HCT116 (cell line): Measurements from ENCODE around the gene SEMA5A. TPM values are rescaled to one million over a fixed set of nuclear protein-coding genes. Genes with fewer than 3 reads are reported as not detected.

ENCODE experiments used
- ATAC-seq: fragments of 200-7000 bp; cut with Tn5 transposase; 2 replicates; pipeline ENCODE4 v1.9.1; 2020; ENCODE audit warnings: mild to moderate bottlenecking, moderate library complexity
- BruUV-seq: library from RNA; stranded (reverse); fragments of 400-500 nt; replicated peaks from 2 replicates; lab custom pipeline; 2021; lab: Mats Ljungman, UMichigan
- CTCF ChIA-PET: fragments of 300-600 bp; sonication (Branson Sonifier 250); formaldehyde crosslinking; loops from one replicate; lab custom pipeline; 2021; ENCODE audit warnings: antibody characterized with exemption; lab: Charles Lee
- POLR2A ChIA-PET: fragments of 300-600, 350-600 bp; sonication (Branson Sonifier 250); formaldehyde crosslinking; loops from one replicate; lab custom pipeline; 2021; ENCODE audit warnings: antibody characterized with exemption; lab: Charles Lee
- RAD21 ChIA-PET, 2 experiments: fragments of 300-600 bp; sonication (Branson Sonifier 250); formaldehyde crosslinking; loops; one replicate each; lab custom pipeline; 2023; ENCODE audit warnings: low total read pairs in 2 of 2; ENCODE audit not compliant: uncharacterized antibody in 2 of 2, unreplicated experiment in 2 of 2, low non-redundant PET in 1 of 2; lab: Charles Lee
- DNase-seq: peaks from one replicate; pipeline ENCODE4 v3.0.0-alpha.2; 2010; ENCODE audit warnings: low read depth, low spot score
- H2AFZ ChIP-seq: fragments of 200-600 bp; shearing (Covaris generic), sonication (generic); 2 replicates; pipeline ENCODE4 v1.6.1; 2017; ENCODE audit warnings: low read depth, mixed run types, mixed read lengths, antibody characterized with exemption, low read length; ENCODE audit not compliant: poor library complexity, severe bottlenecking
- H3K27ac ChIP-seq: 2 replicates; pipeline ENCODE4 v1.5.1; 2012; ENCODE audit warnings: low read depth, low read length
- H3K27me3 ChIP-seq: fragments of 200-600 bp; sonication (generic); 2 replicates; pipeline ENCODE4 v1.6.1; 2016; ENCODE audit warnings: mixed run types, low read length, mixed read lengths; ENCODE audit not compliant: insufficient read depth
- H3K36me3 ChIP-seq, 2 experiments: fragments of 200-500 bp in 1 of 2; fragments of 200-600 bp in 1 of 2; sonication (Bioruptor generic) in 1 of 2; sonication (generic) in 1 of 2; 2 replicates each; pipeline versions ENCODE4 v1.5.1 to v1.6.1; 2014 to 2016; ENCODE audit warnings: low read length in 2 of 2, inconsistent platforms in 1 of 2, mixed read lengths in 1 of 2, mixed run types in 1 of 2; ENCODE audit not compliant: insufficient read depth in 2 of 2, control insufficient read depth in 1 of 2
- H3K4me1 ChIP-seq, 2 experiments: fragments of 200-600 bp in 1 of 2; sonication (generic) in 1 of 2; 2 replicates each; pipeline versions ENCODE4 v1.5.1 to v1.6.1; 2012 to 2017; ENCODE audit warnings: low read length in 2 of 2, inconsistent platforms in 1 of 2, mild to moderate bottlenecking in 1 of 2, mixed read lengths in 1 of 2, mixed run types in 1 of 2, moderate library complexity in 1 of 2; ENCODE audit not compliant: insufficient read depth in 2 of 2, control insufficient read depth in 1 of 2
- H3K4me2 ChIP-seq: fragments of 200-600 bp; sonication (generic); 2 replicates; pipeline ENCODE4 v1.6.1; 2017; ENCODE audit warnings: mixed run types, low read length, mixed read lengths
- H3K4me3 ChIP-seq, 2 experiments: fragments of 200-600 bp in 1 of 2; sonication (generic) in 1 of 2; replicated peaks in 1 of 2; 2 replicates each; pipeline ENCODE4 v1.5.1; 2011 to 2016; ENCODE audit warnings: low read length in 2 of 2, control low read depth in 1 of 2, low read depth in 1 of 2, mild to moderate bottlenecking in 1 of 2, mixed read lengths in 1 of 2, mixed run types in 1 of 2
- H3K79me2 ChIP-seq: fragments of 200-600 bp; sonication (generic); 2 replicates; pipeline ENCODE4 v1.6.1; 2017; ENCODE audit warnings: mild to moderate bottlenecking, mixed run types, low read length, moderate library complexity, mixed read lengths; ENCODE audit not compliant: insufficient read depth
- H3K9ac ChIP-seq: fragments of 200-600 bp; sonication (generic); 2 replicates; pipeline ENCODE4 v1.6.1; 2016; ENCODE audit warnings: low read length, mixed read lengths
- H3K9me2 ChIP-seq: fragments of 200-600 bp; sonication (generic), shearing (Covaris generic); 2 replicates; pipeline ENCODE4 v1.6.1; 2017; ENCODE audit warnings: mixed run types, mild to moderate bottlenecking, moderate library complexity; ENCODE audit not compliant: insufficient read depth
- H3K9me3 ChIP-seq, 2 experiments: fragments of 200-500 bp in 1 of 2; fragments of 200-600 bp in 1 of 2; sonication (Bioruptor generic) in 1 of 2; sonication (generic) in 1 of 2; 2 replicates each; pipeline ENCODE4 v1.6.1; 2014 to 2017; ENCODE audit warnings: low read length in 2 of 2, mixed read lengths in 2 of 2, inconsistent platforms in 1 of 2, low read depth in 1 of 2, mild to moderate bottlenecking in 1 of 2, mixed run types in 1 of 2, moderate library complexity in 1 of 2; ENCODE audit not compliant: control insufficient read depth in 1 of 2, insufficient read depth in 1 of 2
- H4K20me1 ChIP-seq: fragments of 200-600 bp; sonication (generic), shearing (Covaris generic); 2 replicates; pipeline ENCODE4 v1.6.1; 2017; ENCODE audit warnings: mixed run types, mild to moderate bottlenecking, moderate library complexity; ENCODE audit not compliant: insufficient read depth
- CBX3 ChIP-seq: IDR thresholded peaks from 2 replicates; pipeline ENCODE4 v1.6.1; 2012; ENCODE audit warnings: low read depth
- EGR1 ChIP-seq: IDR thresholded peaks from 2 replicates; pipeline ENCODE4 v1.6.1; 2012; ENCODE audit warnings: low read depth
- EZH2 ChIP-seq: fragments of 200-600 bp; sonication (generic); IDR thresholded peaks from 2 replicates; pipeline ENCODE4 v1.6.1; 2017; ENCODE audit warnings: antibody characterized with exemption, mixed run types
- POLR2A ChIP-seq: IDR thresholded peaks from 2 replicates; pipeline ENCODE4 v1.7.0; 2011; ENCODE audit warnings: borderline replicate concordance; ENCODE audit not compliant: insufficient read depth, insufficient read length; ENCODE audit errors: extremely low read depth
- POLR2AphosphoS5 ChIP-seq: IDR thresholded peaks from 2 replicates; pipeline ENCODE4 v1.6.1; 2011; ENCODE audit warnings: mild to moderate bottlenecking, low read depth, low read length, moderate library complexity
- SIN3A ChIP-seq: IDR thresholded peaks from 2 replicates; pipeline ENCODE4 v1.6.1; 2012; ENCODE audit warnings: low read depth
- TCF7L2 ChIP-seq: IDR thresholded peaks from 2 replicates; pipeline ENCODE4 v1.7.0; 2011; ENCODE audit warnings: borderline replicate concordance, inconsistent platforms; ENCODE audit not compliant: insufficient read depth, insufficient read length; ENCODE audit errors: extremely low read depth
- ZFX ChIP-seq: fragments of 450-650 bp; IDR thresholded peaks from 2 replicates; pipeline ENCODE4 v1.6.1; 2017
- intact Hi-C: fragments of 100-400 bp; cut with micrococcal nuclease; formaldehyde crosslinking; loops from 2 replicates; pipeline ENCODE4 v1.10.0; 2022
- total RNA-seq: library from RNA; stranded (reverse); gene quantifications from one replicate; pipeline ENCODE4 v1.2.1, GENCODE V29; 2021; ENCODE audit not compliant: unreplicated experiment
- TF ChIP-seq, protein P1 (sequence below): IDR thresholded peaks from 2 replicates; pipeline ENCODE4 v1.6.1; 2012; ENCODE audit warnings: low read depth

The SEMA5A gene
- total RNA-seq, 1 experiment from 2014 or later = 0.02 TPM

DNA sequence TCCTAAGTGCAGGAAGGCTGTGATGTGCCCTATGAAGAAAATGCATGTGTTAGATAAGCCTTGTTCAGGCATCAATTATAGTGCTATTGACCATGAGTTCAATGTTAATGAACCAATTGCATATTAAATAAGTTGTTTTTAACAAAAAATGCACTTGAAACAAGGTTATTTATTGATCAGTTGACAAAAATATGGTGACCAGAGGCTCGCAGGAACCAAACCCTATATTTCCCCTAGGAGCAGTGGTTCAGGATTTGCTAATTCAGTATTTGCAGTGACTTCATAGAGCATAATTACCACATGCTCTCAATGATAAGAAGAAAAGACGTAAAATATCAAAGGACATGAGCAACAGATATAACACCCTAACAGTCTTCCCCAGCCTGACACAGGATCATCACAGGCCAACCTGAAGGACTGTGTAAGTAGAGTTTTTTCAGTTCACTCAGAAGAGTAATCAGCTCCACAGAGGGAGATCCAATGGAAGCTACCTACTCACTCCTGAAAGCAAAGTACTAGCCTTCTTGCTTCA is 92.3 kb downstream of the SEMA5A start:
- ChIA-PET CTCF (no interaction called here), POLR2A (no interaction called here), RAD21 (no interaction called here)
- intact Hi-C loops = no loop called here
- Histone ChIP-seq H3K9me3 (peaks cover 8 to 19% of the 10 kb centered on the region in 2 experiments; a peak in 2 of 4 replicates), H2AFZ (no peak overlapping the region), H3K9me2 (no peaks in the 10 kb centered on the region), H3K9ac (no peak overlapping the region), H3K4me2 (no peak overlapping the region), H3K4me1 (no peaks in the 10 kb centered on the region), H3K27me3 (no peaks in the 10 kb centered on the region), H4K20me1 (no peaks in the 10 kb centered on the region), H3K36me3 (no peaks in the 10 kb centered on the region), H3K79me2 (no peaks in the 10 kb centered on the region), H3K27ac (no peak overlapping the region), H3K4me3 (no peak overlapping the region)
- ATAC-seq = no peak
- TF ChIP-seq CBX3 = no peak
- no peak for TF ChIP-seq POLR2AphosphoS5
- no peak for TF ChIP-seq EGR1
- TF ChIP-seq, protein P1, sequence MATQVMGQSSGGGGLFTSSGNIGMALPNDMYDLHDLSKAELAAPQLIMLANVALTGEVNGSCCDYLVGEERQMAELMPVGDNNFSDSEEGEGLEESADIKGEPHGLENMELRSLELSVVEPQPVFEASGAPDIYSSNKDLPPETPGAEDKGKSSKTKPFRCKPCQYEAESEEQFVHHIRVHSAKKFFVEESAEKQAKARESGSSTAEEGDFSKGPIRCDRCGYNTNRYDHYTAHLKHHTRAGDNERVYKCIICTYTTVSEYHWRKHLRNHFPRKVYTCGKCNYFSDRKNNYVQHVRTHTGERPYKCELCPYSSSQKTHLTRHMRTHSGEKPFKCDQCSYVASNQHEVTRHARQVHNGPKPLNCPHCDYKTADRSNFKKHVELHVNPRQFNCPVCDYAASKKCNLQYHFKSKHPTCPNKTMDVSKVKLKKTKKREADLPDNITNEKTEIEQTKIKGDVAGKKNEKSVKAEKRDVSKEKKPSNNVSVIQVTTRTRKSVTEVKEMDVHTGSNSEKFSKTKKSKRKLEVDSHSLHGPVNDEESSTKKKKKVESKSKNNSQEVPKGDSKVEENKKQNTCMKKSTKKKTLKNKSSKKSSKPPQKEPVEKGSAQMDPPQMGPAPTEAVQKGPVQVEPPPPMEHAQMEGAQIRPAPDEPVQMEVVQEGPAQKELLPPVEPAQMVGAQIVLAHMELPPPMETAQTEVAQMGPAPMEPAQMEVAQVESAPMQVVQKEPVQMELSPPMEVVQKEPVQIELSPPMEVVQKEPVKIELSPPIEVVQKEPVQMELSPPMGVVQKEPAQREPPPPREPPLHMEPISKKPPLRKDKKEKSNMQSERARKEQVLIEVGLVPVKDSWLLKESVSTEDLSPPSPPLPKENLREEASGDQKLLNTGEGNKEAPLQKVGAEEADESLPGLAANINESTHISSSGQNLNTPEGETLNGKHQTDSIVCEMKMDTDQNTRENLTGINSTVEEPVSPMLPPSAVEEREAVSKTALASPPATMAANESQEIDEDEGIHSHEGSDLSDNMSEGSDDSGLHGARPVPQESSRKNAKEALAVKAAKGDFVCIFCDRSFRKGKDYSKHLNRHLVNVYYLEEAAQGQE = no peak
- no peak for TF ChIP-seq TCF7L2
- TF ChIP-seq ZFX = no peak
- TF ChIP-seq EZH2 = no peak
- TF ChIP-seq POLR2A = no peak
- TF ChIP-seq SIN3A = no peak
- DNase-seq = no peak
- no TSS peak for BruUV-seq
